ENCODE results near the gene RFT1. TPM values are rescaled to one million over a fixed set of nuclear protein-coding genes. Genes with fewer than 3 reads are reported as not detected.

Gene RFT1
- total RNA-seq, 1 experiment from 2014 or later: 26.3 TPM

DNA sequence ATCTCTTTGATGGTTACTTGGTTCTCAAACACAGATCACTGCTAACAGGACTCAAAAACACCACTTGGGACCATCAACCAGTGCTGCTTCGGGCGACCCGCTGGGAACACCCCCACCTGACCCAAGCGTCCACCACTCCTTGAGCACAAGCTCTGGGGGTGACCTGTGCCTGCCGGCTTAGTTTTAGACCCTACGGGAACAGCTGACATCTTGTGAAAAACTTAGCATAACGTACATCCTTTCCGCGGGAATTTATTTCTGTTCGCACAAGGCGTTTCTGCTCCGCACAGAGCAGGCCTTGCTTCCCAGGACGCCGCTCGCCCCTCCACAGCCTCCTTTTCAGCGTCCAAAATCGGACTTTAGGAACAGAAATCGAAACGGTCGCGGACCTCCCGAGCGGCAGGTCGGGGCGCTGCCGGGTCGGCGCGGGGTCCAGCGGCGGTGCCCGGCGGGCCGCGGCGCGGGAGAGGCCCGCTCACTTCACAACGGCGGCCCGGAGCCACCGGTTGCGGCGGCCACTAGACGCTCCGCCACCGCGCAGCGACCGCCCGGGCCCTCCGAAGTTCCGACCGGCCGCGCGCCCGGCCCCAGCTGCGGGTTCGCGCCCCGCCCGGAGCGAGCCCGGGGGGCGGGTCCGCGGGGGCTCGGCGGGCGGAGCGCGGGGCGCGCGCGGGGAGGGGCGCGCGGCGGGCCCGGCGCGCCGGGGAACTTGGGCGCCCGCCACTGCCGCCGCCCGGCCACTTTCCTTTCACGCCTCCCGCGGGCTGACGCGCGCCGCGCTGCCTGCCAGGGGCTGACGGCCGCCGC is 85.3 kb downstream of the RFT1 start:
- H3K4me1 Mint-ChIP-seq: peaks cover 32% of the 10 kb centered on the region
- H3K9me3 Mint-ChIP-seq: no peaks in the 10 kb centered on the region
- H3K27me3 Mint-ChIP-seq (ENCODE audit: low read depth): peaks cover 42% of the 10 kb centered on the region
- POLR2A ChIA-PET: no interaction called here
- DNase-seq (ENCODE audit: low spot score) (peak; percentile 42), ATAC-seq (peak; percentile 12)
- CTCF ChIA-PET: interaction anchor here (0.6 to 2.8 kb wide), 6 partner anchors 9 to 110 kb away, joined by 3 to 9 read pairs (median 6); no protein-coding TSS in a partner anchor
- peak overlapping the region; percentile 55; the same call in 1 of the 2 replicates for H3K27ac Mint-ChIP-seq
- H3K4me3 Mint-ChIP-seq: peak overlapping the region; percentile 90
- H3K36me3 Mint-ChIP-seq: no peaks in the 10 kb centered on the region
- TF ChIP-seq CREB1 (CRISPR knock-in tag; IDR thresholded peaks at IDR 0.05) (no peak), FOXP1 (CRISPR knock-in tag; IDR thresholded peaks at IDR 0.05; ENCODE audit: borderline replicate concordance) (0 out of 2 replicates have a peak, but pooled peaks have one; percentile 31), TP53 (CRISPR knock-in tag; IDR thresholded peaks at IDR 0.05) (0 out of 2 replicates have a peak, but pooled peaks have one; percentile 29)
- TF ChIP-seq, protein P1, sequence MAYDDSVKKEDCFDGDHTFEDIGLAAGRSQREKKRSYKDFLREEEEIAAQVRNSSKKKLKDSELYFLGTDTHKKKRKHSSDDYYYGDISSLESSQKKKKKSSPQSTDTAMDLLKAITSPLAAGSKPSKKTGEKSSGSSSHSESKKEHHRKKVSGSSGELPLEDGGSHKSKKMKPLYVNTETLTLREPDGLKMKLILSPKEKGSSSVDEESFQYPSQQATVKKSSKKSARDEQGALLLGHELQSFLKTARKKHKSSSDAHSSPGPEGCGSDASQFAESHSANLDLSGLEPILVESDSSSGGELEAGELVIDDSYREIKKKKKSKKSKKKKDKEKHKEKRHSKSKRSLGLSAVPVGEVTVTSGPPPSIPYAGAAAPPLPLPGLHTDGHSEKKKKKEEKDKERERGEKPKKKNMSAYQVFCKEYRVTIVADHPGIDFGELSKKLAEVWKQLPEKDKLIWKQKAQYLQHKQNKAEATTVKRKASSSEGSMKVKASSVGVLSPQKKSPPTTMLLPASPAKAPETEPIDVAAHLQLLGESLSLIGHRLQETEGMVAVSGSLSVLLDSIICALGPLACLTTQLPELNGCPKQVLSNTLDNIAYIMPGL (CRISPR knock-in tag; IDR thresholded peaks at IDR 0.05): peak; percentile 53; the same call in 1 of the 2 replicates

- Mint-ChIP-seq H3K9me3 (no peaks in the 10 kb centered on the region), H3K4me1 (peaks cover 32% of the 10 kb centered on the region), H3K4me3 (peak overlapping the region; percentile 90), H3K27me3 (ENCODE audit: low read depth) (peaks cover 42% of the 10 kb centered on the region), H3K36me3 (no peaks in the 10 kb centered on the region), H3K27ac (no peak overlapping the region)
- TF ChIP-seq NFATC4 (CRISPR knock-in tag; IDR thresholded peaks at IDR 0.05): no peak
- no peak for TF ChIP-seq STAT6 (CRISPR knock-in tag; conservative IDR thresholded peaks at IDR 0.05; ENCODE audit: low read depth)
- TF ChIP-seq CREB1 (CRISPR knock-in tag; IDR thresholded peaks at IDR 0.05): no peak
- TF ChIP-seq, protein P1 (CRISPR knock-in tag; IDR thresholded peaks at IDR 0.05): no peak
- no peak for TF ChIP-seq SOX15 (CRISPR knock-in tag; IDR thresholded peaks at IDR 0.05)
- TF ChIP-seq PREB (CRISPR knock-in tag; IDR thresholded peaks at IDR 0.05; ENCODE audit: borderline replicate concordance): no peak
- no peak for TF ChIP-seq ETV6 (CRISPR knock-in tag; IDR thresholded peaks at IDR 0.05)
- TF ChIP-seq HMGA2 (CRISPR knock-in tag; IDR thresholded peaks at IDR 0.05): no peak
- TF ChIP-seq ZNF232 (CRISPR knock-in tag; IDR thresholded peaks at IDR 0.05): no peak
- TF ChIP-seq E2F1 (CRISPR knock-in tag; IDR thresholded peaks at IDR 0.05): no peak
- TF ChIP-seq NR2C2 (CRISPR knock-in tag; IDR thresholded peaks at IDR 0.05): no peak
- TF ChIP-seq TEAD4 (CRISPR knock-in tag; IDR thresholded peaks at IDR 0.05): no peak
- ChIA-PET POLR2A (no interaction called here), CTCF (interaction anchor here (1.0 kb wide), 1 partner anchor 9 kb away, joined by 4 read pairs; no protein-coding TSS in a partner anchor)
- ATAC-seq (no peak), DNase-seq (ENCODE audit: low spot score) (no peak)
Observed at GRCh38 chr3:53044371-53044710, 85.9 kb downstream of the RFT1 start.

Data from WTC11 (cell line).